OCI-M2 (cell line): ENCODE measurements around the gene RPP21.

Experiments
- DNase-seq: peaks from one replicate; lab custom pipeline; 2025; ENCODE audit not compliant: unreplicated experiment; lab: John Stamatoyannopoulos, UW

RPP21 gene

GRCh38 chr6:30344868-30345671, at the start of gene RPP21:
Gene RPP21 (plus strand): TSS chr6:30345156. CDS start chr6:30345172, 16 bp downstream.
- DNase-seq, result peak; percentile 48

DNA sequence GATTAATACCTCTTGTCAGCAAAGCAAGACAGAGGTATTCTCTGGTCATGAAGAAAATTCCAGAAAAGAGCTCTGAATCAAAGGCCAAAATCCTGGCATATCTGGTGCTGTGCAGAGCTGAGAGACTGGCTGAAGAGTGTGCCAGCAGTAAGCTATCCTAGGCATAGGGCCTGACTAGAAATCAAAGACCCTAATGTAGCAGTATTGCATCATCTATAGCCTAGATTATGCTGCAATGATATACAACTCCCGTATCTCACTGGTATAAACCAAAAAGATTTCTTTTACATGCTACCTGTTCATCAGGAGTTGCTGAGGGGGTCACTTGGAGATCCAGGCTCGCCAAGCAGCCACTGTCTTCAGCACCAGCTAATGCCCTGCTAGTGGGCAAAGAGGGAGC, 49.1 kb upstream of the RPP21 start:
- DNase-seq, result no peak

GRCh38 chr6:30304002-30304401, 41.0 kb upstream of the RPP21 start:
- DNase-seq, result no peak

DNA sequence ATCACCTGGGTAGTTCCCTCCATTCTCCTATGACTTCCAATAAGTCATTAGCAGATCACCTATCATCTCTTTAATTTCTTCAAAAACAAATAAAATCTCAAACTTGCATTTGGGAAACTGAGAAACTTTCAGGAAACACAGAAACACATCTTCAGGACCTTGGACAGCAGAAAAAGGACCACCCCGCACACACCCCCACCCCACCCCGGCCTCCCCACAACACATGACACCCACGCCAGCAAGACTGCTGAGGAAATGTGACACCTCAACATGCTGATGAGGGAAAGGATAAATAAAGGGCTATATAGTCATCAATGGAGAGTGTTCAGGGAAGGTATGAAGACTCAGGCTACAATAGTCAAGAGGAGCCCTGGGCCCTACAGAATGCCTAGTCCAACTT, 33.9 kb upstream of the RPP21 start:
- no peak for DNase-seq

DNA sequence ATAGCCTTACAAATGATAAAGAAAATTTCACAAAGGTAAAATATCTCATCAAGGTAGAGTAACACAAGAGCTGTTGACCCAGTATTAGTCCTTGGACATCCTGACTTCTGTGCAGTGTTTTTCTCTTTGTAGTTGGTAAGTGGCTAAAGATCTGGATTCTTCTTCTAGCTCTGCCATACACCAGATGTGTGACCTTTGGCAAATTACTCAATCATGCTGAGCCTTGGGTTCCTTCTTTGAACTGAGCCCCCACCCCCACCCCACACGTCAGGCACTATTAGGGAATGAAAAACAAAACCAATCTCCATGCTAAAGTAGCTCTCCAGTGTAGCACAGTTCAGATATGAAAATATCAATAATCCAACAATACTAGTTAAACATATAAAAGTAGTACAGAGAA, 33.3 kb upstream of the RPP21 start:
- no peak for DNase-seq

DNA sequence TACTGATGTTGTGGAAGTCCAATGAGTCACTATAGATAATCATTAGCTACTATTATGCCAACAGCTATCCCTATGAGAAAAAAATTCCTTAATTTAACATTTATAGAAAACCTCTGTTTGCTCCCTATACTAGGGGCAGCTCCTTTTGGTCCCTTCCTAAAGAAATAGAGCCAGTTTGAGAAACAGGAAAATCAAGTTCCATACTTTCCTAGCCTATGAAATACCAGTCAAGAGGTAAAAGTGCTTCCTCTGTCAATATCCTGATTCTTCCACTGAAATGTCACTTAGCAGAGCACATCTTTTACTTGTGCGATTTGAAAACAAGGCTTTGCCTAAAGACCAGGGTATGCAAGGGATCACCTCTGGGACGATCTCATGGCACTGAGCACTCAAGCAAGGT, 32.7 kb upstream of the RPP21 start:
- no peak for DNase-seq

DNA sequence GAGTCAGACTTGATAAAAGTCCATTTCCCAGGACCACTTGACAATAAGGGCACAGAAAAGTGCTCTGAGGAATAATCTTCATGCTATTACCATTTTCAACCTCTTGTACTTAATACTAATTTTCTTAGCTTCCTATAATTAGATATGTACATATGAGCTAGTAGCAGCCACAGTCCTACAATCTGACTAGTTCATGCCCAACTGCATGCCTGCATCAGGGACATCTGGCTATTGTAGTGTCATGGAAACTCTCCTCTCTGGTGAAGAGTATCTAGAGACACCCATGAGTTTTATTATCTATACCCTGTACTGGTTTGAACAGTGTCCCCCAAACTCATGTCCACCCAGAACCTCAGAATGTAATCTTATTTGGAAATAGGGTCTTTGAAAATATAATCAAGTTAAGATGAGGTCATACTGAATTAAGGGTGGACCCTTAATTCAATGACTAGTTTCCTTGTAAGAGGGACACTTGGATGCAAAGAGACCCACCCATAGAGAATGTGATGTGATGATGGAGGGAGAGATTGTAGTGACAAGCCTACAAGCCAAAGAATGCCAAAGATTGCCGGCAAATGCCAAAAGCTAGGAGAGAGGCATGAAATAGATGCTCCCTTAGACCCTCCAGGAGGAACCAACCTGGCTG, 32.2 kb upstream of the RPP21 start:
- no peak for DNase-seq

DNA sequence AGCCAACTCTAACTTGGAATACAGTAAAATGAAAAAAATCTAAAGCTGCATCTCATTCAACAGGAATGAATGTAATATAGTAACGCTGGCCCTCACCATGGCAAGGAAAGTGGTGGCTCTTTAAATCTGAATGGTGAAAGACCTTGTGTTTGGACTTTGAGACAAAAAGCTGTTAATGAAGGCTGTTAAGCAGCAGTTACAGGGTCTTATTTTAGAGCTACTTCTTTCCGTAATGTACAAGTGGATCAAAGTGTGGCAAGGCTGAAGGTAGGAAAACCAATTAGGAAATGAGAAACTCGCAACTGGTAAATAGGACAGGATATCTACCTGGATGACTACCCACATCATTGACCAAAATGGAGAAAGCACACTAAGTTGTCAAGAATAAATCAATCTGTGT, 29.8 kb upstream of the RPP21 start:
- no peak for DNase-seq

DNA sequence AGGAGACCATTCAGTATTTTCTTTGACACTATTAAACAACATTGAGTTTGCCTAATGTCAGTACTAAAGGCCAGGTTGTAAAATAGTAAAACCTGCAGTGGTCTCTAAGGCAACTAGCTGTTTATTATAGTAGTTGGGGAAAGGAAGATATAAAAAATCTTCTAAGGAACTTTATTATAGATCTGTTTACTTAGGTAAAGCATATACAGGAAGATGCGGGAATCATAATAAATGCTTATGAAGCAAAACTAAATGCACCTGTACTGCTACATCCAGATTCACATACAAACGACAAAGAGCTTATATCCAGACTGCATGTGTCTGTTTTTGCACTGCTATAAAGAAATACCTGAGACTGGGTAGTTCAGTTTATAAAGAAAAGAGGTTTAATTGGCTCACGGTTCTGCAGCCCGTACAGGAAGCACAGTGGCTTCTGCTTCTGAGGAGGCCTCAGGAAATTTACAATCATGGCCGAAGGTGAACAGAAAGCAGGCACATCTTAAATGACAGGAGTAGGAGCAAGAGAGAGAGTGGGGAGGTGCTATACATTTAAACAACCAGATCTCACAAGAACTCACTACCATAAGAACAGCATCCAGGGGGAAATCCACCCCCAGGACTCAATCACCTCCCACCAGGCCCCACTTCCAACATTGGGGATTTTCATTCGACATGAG, 26.9 kb upstream of the RPP21 start:
- no peak for DNase-seq

DNA sequence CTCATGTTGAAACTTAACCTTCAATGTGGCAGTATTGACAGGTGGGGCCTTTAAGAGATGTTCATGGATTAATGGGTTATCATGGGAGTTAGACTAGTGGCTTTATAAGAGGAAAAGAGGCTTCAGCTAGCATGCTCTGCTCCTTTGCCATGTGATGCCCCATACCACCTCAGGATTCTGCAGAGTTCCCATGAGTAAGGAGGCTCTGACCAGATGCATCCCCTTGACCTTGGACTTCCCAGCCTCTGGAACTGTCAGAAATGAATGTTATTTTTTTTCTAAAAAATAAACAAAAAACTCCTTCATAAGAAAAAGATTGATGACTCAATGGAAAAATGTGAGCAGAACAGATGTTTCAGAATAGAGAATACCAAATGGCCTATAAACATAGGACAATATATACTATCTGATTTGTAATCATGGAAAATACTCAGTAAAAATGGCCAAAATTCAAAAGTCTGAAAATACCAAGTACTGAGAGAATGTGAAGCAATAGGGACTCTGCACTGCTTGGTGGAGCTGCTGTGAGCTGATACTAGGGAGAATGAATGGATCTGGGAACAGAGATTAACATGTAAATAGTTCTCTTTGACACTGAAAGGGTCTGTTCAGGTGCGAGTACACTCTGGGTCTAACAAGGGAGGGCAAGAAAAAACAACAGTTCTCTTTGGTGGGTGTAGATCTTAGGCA, 25.7 kb upstream of the RPP21 start:
- no peak for DNase-seq

DNA sequence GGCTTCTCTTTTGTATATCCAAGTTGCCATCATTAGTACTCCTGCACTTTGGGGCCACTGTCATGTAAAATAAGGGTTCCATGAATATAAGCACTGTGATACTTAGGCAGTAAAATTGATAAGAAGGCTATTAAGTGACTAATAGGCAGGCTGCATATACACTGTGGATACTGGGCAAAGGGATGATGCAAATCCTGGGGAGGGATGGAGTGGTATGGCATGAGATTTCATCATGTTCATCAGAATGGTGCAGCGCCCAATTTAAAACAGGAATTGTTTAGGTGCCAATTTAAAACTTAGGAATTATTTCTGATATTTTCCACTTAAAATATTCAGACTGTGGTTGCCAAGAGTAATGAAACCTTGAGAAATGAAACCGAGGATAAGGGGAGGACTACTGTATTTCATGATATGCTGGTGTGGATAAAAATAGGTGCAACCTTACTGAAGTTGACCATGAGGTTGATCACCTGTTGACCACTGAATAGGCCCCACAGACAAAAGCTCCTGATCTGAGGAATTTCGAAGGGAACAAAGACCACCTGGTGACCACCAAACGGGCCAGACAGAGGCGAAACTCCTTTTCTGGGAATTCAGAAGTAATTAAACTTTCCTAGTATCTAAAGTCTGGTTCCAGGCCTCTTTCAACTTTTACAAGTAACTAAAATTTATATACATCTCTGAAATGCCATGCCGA, 23.1 kb upstream of the RPP21 start:
- no peak for DNase-seq

DNA sequence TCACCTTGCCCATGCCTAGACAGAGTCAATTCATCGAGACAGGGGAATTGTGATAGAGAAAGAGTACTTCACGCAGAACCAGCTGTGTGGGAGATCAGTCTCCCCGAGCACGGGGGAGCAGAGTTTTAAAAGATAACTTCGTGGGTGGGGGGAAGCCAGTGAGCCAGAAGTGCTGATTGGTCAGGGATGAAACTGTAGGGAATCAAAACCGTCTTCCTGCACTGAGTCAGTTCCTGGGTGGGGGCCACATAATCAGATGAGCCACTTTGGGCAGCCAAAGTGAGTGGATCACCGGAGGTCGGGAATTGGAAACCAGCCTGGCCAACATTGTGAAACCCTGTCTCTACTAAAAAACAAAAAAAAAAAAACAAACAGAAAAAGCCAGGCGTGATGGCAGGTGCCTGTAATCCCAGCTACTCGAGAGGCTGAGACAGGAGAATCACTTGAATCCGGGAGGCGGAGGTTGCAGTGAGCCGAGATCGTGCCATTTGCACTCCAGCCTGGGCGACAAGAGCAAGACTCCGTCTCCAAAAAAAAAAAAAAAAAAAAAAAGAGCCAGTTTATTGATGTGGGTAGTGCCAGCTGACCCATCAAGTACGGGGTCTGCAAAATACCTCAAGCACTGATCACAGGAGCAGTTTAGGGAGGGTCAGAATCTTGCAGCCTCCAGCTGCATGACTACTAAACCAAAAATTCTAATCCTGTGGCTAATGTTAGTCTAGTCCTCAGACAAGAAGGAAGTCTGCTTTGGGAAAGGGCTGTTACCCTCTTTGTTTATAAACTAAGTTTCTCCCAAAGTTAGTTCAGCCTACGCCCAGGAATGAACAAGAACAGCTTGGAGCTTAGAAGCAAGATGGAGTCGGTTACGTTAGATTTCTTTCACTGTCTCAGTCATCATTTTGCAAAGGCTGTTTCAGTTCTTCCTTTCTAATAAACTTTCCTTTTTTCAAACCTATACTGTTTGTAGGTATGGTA, 22.1 kb upstream of the RPP21 start:
- no peak for DNase-seq

DNA sequence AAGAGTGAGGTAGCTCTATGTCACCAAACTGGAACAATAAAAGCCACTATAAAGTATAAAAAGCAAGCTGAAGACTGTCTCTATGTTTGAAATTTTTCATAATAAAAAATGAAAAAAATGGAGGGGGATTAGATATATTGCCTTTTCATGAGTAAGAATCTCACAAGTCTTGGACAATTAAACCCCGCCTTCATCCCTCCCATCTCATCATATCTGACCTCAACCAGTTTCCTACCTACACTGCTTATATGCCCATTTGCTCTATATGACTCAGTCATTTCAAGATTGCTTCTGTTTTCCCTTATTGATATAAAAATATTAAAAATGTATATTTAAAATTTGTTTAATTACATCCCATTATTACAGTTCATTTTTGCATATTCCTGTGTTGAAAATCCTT, 21.1 kb upstream of the RPP21 start:
- no peak for DNase-seq

- DNase-seq, result no peak
Observed at GRCh38 chr6:30325150-30325872, 19.6 kb upstream of the RPP21 start.

DNA sequence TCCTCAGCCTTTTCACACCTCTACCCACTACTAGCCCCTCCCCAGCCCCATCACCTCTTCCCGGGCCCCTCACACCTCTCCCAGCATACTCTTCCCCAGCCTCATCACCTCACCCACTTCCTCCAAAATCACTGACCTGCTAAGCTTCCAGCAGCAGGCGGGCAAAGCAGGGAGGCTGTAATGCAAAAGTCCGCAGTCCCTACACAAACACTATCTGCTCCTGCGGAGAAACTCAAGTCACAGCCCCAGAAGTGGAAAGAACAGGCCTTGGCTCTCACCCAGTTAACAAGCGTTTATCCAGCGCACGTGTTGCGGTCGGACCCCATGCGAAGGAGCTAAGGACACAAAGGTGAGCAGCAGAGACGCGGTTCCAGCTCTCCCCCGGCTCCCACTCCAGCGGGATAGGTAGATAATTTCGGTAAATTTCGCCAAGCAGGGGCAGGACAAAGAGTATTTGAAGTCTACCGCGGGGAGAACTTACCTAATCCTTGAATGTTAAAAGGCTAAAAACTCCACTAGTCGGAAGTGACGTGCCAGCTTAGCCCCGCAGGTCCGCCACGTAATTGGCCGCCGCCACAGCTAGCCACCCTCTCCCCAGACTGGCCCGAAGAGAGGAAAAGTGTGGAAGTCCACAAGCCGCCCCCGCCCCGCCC, 19.0 kb upstream of the RPP21 start:
- no peak for DNase-seq

DNA sequence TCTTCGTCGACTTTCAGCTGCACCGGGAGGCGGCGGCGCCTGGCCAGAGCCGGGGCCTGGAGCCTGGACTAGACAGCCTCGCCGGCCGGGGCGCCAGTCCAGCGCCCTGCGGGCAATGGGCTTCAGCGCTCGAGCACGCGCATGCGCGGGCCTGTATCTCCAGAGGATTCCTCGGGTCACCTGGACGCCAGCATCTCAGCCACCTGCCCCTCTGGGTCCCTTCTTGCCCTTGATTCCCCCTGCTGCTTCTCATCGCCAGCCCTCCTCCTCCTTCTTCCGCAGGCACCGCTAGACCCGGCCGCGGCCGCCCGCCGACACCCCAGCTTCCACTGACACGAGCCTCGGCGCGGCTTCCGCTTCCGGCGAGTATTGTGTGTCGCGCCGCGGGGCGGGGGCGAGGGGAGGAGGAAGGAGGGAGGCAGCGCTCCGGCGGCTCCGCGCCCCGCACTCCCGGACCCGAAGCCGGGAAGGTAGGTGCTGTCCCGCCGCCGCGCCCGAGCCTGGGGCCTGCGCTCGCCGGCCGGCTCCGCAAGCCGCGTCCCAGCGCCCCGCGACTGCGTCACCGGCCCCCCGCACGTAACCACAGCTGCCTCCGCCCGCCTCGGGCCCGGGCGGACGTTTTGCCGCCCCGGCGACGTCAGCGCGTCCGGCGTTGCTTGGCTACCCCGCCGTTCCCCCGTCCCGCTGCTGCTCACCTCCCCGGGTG, 18.3 kb upstream of the RPP21 start, which contains the start of gene TRIM39:
TSS of gene TRIM39 (plus strand) at position 402 of the 706 bp plus-strand sequence. CDS start 2,391 bp downstream, outside the sequence.
- peak; percentile 72 for DNase-seq

DNA sequence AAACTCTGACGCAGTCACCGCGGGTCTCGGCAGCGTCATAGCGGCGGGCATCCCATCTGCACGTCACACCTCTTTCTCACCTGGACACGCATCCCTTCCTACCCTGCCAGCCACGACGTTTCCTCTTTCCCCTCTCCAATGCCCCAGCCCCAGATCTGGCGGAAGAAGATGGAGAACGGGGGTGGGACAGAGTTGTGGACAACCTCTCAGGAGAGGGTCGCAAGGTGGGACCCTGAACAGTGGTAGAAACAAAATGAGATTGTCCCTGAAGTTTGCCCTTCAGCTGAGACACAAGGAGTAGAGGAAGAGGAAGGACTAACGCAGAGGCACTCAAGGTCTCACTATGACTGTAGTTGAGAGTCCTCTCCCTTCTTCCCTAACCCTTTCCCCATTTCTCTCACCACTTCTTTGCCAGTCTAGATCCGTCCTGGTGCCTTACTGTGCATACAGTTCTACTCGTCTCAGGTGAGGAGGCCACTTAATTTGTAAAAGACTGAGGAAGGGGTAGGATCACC, 17.7 kb upstream of the RPP21 start:
- no peak for DNase-seq

DNA sequence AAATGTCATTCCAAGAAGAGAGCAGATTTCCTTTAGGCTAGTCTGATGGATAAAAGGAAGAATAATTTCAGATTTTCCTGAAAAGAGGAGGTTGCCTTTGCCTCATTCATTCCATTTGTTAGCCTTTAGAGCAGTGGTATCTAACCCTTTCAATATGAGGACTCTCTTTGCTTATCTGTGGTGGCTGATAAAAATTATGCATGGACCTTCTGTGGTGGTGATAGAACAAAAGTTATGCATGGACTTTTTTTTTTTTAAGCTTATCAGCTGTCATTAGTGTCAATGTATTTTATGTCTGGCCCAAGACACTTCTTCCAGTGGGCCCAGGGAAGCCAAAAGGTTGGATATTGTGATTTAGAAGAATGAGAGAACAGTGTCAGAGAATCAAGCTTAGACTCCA, 16.6 kb upstream of the RPP21 start:
- no peak for DNase-seq
